Measurements from ENCODE around the gene MAX.

DNA sequence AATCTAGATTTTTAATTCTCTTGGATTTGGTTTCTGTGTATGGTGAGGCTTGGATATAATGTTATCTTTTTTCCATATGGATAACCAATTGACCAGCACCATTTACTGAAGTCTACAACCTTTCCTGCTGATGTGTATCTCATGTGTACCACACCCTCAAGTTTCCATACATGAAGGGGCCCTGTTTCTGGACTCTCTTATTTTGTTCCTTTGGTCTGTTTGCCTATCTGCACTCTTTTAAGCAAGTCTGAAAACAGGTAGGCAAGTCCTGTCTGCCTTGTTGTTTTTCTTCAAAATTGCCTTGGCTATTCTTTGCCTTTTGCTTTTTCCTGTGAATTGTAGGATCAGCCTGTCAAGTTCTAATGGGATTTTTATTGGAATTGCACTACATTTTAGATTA, 44.6 kb downstream of the MAX start:
- TF ChIP-seq, protein P1, sequence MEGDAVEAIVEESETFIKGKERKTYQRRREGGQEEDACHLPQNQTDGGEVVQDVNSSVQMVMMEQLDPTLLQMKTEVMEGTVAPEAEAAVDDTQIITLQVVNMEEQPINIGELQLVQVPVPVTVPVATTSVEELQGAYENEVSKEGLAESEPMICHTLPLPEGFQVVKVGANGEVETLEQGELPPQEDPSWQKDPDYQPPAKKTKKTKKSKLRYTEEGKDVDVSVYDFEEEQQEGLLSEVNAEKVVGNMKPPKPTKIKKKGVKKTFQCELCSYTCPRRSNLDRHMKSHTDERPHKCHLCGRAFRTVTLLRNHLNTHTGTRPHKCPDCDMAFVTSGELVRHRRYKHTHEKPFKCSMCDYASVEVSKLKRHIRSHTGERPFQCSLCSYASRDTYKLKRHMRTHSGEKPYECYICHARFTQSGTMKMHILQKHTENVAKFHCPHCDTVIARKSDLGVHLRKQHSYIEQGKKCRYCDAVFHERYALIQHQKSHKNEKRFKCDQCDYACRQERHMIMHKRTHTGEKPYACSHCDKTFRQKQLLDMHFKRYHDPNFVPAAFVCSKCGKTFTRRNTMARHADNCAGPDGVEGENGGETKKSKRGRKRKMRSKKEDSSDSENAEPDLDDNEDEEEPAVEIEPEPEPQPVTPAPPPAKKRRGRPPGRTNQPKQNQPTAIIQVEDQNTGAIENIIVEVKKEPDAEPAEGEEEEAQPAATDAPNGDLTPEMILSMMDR (IDR thresholded peaks at IDR 0.05): no peak
- TF ChIP-seq POLR2A (IDR thresholded peaks at IDR 0.05): no peak
